GM12891 (cell line): ENCODE data around the gene FGFR2.

ENCODE experiments used
- DNase-seq: peaks from one replicate; pipeline ENCODE4 v3.0.0; 2011; ENCODE audit warnings: low spot score; ENCODE audit not compliant: insufficient read length
- FAIRE-seq: peaks from 2 replicates; lab custom pipeline; 2011; peaks lifted over from hg19 to GRCh38; lab: Jason Lieb, UNC
- PAX5 ChIP-seq: IDR thresholded peaks from 2 replicates; pipeline ENCODE4 v1.6.1; 2011; ENCODE audit warnings: low read length, moderate library complexity, mild to moderate bottlenecking; ENCODE audit not compliant: insufficient read depth, severe bottlenecking
- POLR2A ChIP-seq: IDR thresholded peaks from 2 replicates; pipeline ENCODE4 v1.6.1; 2011; ENCODE audit warnings: low read depth, low read length, control low read depth
- POLR2AphosphoS5 ChIP-seq: IDR thresholded peaks from 2 replicates; pipeline ENCODE4 v1.6.1; 2011; ENCODE audit warnings: low read depth, low read length, control low read depth
- POU2F2 ChIP-seq: IDR thresholded peaks from 2 replicates; pipeline ENCODE4 v1.6.1; 2011; ENCODE audit warnings: low read depth, mild to moderate bottlenecking, control low read depth, low read length, moderate library complexity
- SPI1 ChIP-seq: IDR thresholded peaks from 2 replicates; pipeline ENCODE4 v1.6.1; 2011; ENCODE audit warnings: low read depth, low read length, control low read depth
- TAF1 ChIP-seq: IDR thresholded peaks from 2 replicates; pipeline ENCODE4 v1.6.1; 2011; ENCODE audit warnings: low read depth, low read length, control low read depth

Gene FGFR2

GRCh38 chr10:121597504-121598262 is 561 bp downstream of the FGFR2 start:
- DNase-seq: peak; percentile 35
- no peak for FAIRE-seq
- TF ChIP-seq TAF1 (no peak), POLR2AphosphoS5 (no peak), POLR2A (no peak), SPI1 (no peak), POU2F2 (no peak), PAX5 (no peak)

- no peak for FAIRE-seq
- TF ChIP-seq POLR2AphosphoS5 (no peak), POLR2A (no peak), SPI1 (no peak), TAF1 (no peak), PAX5 (no peak), POU2F2 (no peak)
- DNase-seq: no peak
Observed at GRCh38 chr10:121596689-121597503, 1.3 kb downstream of the FGFR2 start.

GRCh38 chr10:121595806-121596688 is 2.2 kb downstream of the FGFR2 start:
- no peak for DNase-seq
- TF ChIP-seq POLR2A (no peak), SPI1 (no peak), POLR2AphosphoS5 (no peak), POU2F2 (no peak), PAX5 (no peak), TAF1 (no peak)
- no peak for FAIRE-seq

- DNase-seq: no peak
- no peak for FAIRE-seq
- TF ChIP-seq PAX5 (no peak), POLR2AphosphoS5 (no peak), POLR2A (no peak), POU2F2 (no peak), TAF1 (no peak), SPI1 (no peak)
Observed at GRCh38 chr10:121595351-121595805, 2.9 kb downstream of the FGFR2 start.

- no peak for TF ChIP-seq POLR2AphosphoS5
- TF ChIP-seq TAF1: no peak
- no peak for DNase-seq
- no peak for FAIRE-seq
Observed at GRCh38 chr10:121594623-121595350, 3.5 kb downstream of the FGFR2 start.

GRCh38 chr10:121594076-121594475 is 4.2 kb downstream of the FGFR2 start:
- DNase-seq: no peak
- no peak for FAIRE-seq
- TF ChIP-seq POLR2A (no peak), SPI1 (no peak)

GRCh38 chr10:121593281-121594075 is 4.8 kb downstream of the FGFR2 start:
- DNase-seq (no peak), FAIRE-seq (no peak)
- no peak for TF ChIP-seq SPI1
- TF ChIP-seq POU2F2: no peak
- TF ChIP-seq POLR2AphosphoS5: no peak
- no peak for TF ChIP-seq PAX5
- no peak for TF ChIP-seq TAF1
- TF ChIP-seq POLR2A: no peak
